ENCODE data around the gene ARID1B. TPM values are rescaled to one million over a fixed set of nuclear protein-coding genes. Genes with fewer than 3 reads are reported as not detected.

Gene ARID1B
- total and polyA plus RNA-seq, 12 donors, result 13.3 to 85.6 (median 50.9) TPM

- intact Hi-C loops (cut with DNase I), result no loop called here
- 84 to 88% (median 87%) methylated on average over 5 of the region's 5 CpGs for WGBS, 4 donors
- TF ChIP-seq POLR2A (IDR thresholded peaks at IDR 0.05) (no peak), CTCF (IDR thresholded peaks at IDR 0.05) (no peak)
- Histone ChIP-seq H3K4me3 (no peak overlapping the region), H3K36me3 (replicated peaks in 1 of 2) (no peaks in the 10 kb centered on the region), H3K9me3 (replicated peaks in 1 of 3) (no peaks in the 10 kb centered on the region), H3K27ac (no peak overlapping the region), H3K4me1 (replicated peaks in 1 of 2) (peaks cover 3 to 20% of the 10 kb centered on the region in 2 donors), H3K27me3 (no peaks in the 10 kb centered on the region)
- no peak for DNase-seq
Observed at GRCh38 chr6:157063923-157064322, 286.7 kb downstream of the ARID1B start.

GRCh38 chr6:157064502-157064901, 287.3 kb downstream of the ARID1B start:
- no peak overlapping the region for H3K27ac ChIP-seq
- no peaks in the 10 kb centered on the region for H3K27me3 ChIP-seq
- TF ChIP-seq POLR2A (IDR thresholded peaks at IDR 0.05) (no peak), CTCF (IDR thresholded peaks at IDR 0.05) (no peak)
- H3K4me1 ChIP-seq (replicated peaks in 1 of 2), result peaks cover 2 to 18% of the 10 kb centered on the region in 2 donors
- H3K36me3 ChIP-seq (replicated peaks in 1 of 2), result no peaks in the 10 kb centered on the region
- no peak overlapping the region for H3K4me3 ChIP-seq
- DNase-seq, result no peak
- intact Hi-C loops (cut with DNase I), result no loop called here
- H3K9me3 ChIP-seq (replicated peaks in 1 of 3), result no peaks in the 10 kb centered on the region
- 83 to 90% (median 84%) methylated on average over 8 of the region's 8 CpGs for WGBS, 4 donors

GRCh38 chr6:157065366-157065765, 288.2 kb downstream of the ARID1B start:
- Histone ChIP-seq H3K27ac (no peak overlapping the region), H3K4me1 (replicated peaks in 1 of 2) (peaks cover 0 to 15% of the 10 kb centered on the region in 2 donors), H3K4me3 (no peak overlapping the region), H3K9me3 (replicated peaks in 1 of 3) (no peaks in the 10 kb centered on the region), H3K27me3 (no peaks in the 10 kb centered on the region), H3K36me3 (replicated peaks in 1 of 2) (no peaks in the 10 kb centered on the region)
- DNase-seq, result no peak
- TF ChIP-seq POLR2A (IDR thresholded peaks at IDR 0.05), result no peak
- no peak for TF ChIP-seq CTCF (IDR thresholded peaks at IDR 0.05)
- intact Hi-C loops (cut with DNase I), result no loop called here
- WGBS, 4 donors, result 94 to 99% (median 96%) methylated on average over 5 of the region's 5 CpGs

- Histone ChIP-seq H3K36me3 (replicated peaks in 1 of 2) (no peaks in the 10 kb centered on the region), H3K9me3 (replicated peaks in 1 of 3) (no peaks in the 10 kb centered on the region), H3K27me3 (no peaks in the 10 kb centered on the region), H3K4me1 (replicated peaks in 1 of 2) (peaks cover 0 to 22% of the 10 kb centered on the region in 2 donors), H3K4me3 (no peak overlapping the region), H3K27ac (no peak overlapping the region)
- TF ChIP-seq CTCF (IDR thresholded peaks at IDR 0.05) (no peak), POLR2A (IDR thresholded peaks at IDR 0.05) (no peak)
- DNase-seq, result no peak
- intact Hi-C loops (cut with DNase I), result no loop called here
- WGBS, 4 donors, result 65 to 81% (median 77%) methylated on average over 6 of the region's 6 CpGs
Observed at GRCh38 chr6:157066781-157067491, 289.8 kb downstream of the ARID1B start.

All from adrenal gland (tissue), 12 donors.